Measurements from ENCODE around the gene DNAJC28.
"Not testable (repeated sequence)": the region's sequence is repeated elsewhere in the genome, so short reads cannot be mapped to it uniquely, and the experiment has no call there.

Gene DNAJC28

GRCh38 chr21:33491373-33492102 is at the start of gene DNAJC28:
Gene DNAJC28 (minus strand): TSS chr21:33491716. CDS start chr21:33489393, 2,323 bp downstream.
- in situ Hi-C loops (cut with MboI; ENCODE audit: low sequenced_read_pairs), result no loop called here

- in situ Hi-C loops (cut with MboI; ENCODE audit: low sequenced_read_pairs), result no loop called here
These were observed 49.7 kb upstream of the DNAJC28 start for GRCh38 chr21:33541105-33541711.

- in situ Hi-C loops (cut with MboI; ENCODE audit: low sequenced_read_pairs), result no loop called here
These were observed 49.2 kb upstream of the DNAJC28 start for GRCh38 chr21:33540711-33541104.

GRCh38 chr21:33539616-33540015 is 48.1 kb upstream of the DNAJC28 start:
- in situ Hi-C loops (cut with MboI; ENCODE audit: low sequenced_read_pairs), result no loop called here

- in situ Hi-C loops (cut with MboI; ENCODE audit: low sequenced_read_pairs), result no loop called here
These were observed 45.7 kb upstream of the DNAJC28 start for GRCh38 chr21:33537212-33537611.

- in situ Hi-C loops (cut with MboI; ENCODE audit: low sequenced_read_pairs), result no loop called here
These were observed 39.5 kb upstream of the DNAJC28 start for GRCh38 chr21:33531007-33531406.

- in situ Hi-C loops (cut with MboI; ENCODE audit: low sequenced_read_pairs), result no loop called here
These were observed 31.4 kb upstream of the DNAJC28 start for GRCh38 chr21:33522953-33523349.

- in situ Hi-C loops (cut with MboI; ENCODE audit: low sequenced_read_pairs), result no loop called here
These were observed 30.9 kb upstream of the DNAJC28 start for GRCh38 chr21:33522297-33522952.

GRCh38 chr21:33518899-33519298 is 27.4 kb upstream of the DNAJC28 start:
- in situ Hi-C loops (cut with MboI; ENCODE audit: low sequenced_read_pairs), result no loop called here

GRCh38 chr21:33514229-33514628 is 22.7 kb upstream of the DNAJC28 start:
- in situ Hi-C loops (cut with MboI; ENCODE audit: low sequenced_read_pairs), result no loop called here

GRCh38 chr21:33512481-33512880 is 21.0 kb upstream of the DNAJC28 start:
- in situ Hi-C loops (cut with MboI; ENCODE audit: low sequenced_read_pairs), result no loop called here

- in situ Hi-C loops (cut with MboI; ENCODE audit: low sequenced_read_pairs), result no loop called here
These were observed 20.1 kb upstream of the DNAJC28 start for GRCh38 chr21:33511639-33512038.

- in situ Hi-C loops (cut with MboI; ENCODE audit: low sequenced_read_pairs), result no loop called here
These were observed 19.3 kb upstream of the DNAJC28 start for GRCh38 chr21:33510826-33511225.

- in situ Hi-C loops (cut with MboI; ENCODE audit: low sequenced_read_pairs), result not testable (repeated sequence)
These were observed 15.5 kb upstream of the DNAJC28 start for GRCh38 chr21:33507003-33507402.

- in situ Hi-C loops (cut with MboI; ENCODE audit: low sequenced_read_pairs), result no loop called here
These were observed 14.3 kb upstream of the DNAJC28 start for GRCh38 chr21:33505833-33506232.

- in situ Hi-C loops (cut with MboI; ENCODE audit: low sequenced_read_pairs), result no loop called here
These were observed 4.8 kb upstream of the DNAJC28 start for GRCh38 chr21:33496345-33496744.

GRCh38 chr21:33495743-33496142 is 4.2 kb upstream of the DNAJC28 start:
- in situ Hi-C loops (cut with MboI; ENCODE audit: low sequenced_read_pairs), result no loop called here

- in situ Hi-C loops (cut with MboI; ENCODE audit: low sequenced_read_pairs), result no loop called here
These were observed 2.2 kb upstream of the DNAJC28 start for GRCh38 chr21:33493756-33494155.

GRCh38 chr21:33492571-33492970 is 1.1 kb upstream of the DNAJC28 start:
- in situ Hi-C loops (cut with MboI; ENCODE audit: low sequenced_read_pairs), result no loop called here

- in situ Hi-C loops (cut with MboI; ENCODE audit: low sequenced_read_pairs), result no loop called here
These were observed 534 bp downstream of the DNAJC28 start for GRCh38 chr21:33490991-33491372.

- in situ Hi-C loops (cut with MboI; ENCODE audit: low sequenced_read_pairs), result no loop called here
These were observed 2.6 kb downstream of the DNAJC28 start for GRCh38 chr21:33488936-33489335.

- in situ Hi-C loops (cut with MboI; ENCODE audit: low sequenced_read_pairs), result no loop called here
These were observed 3.5 kb downstream of the DNAJC28 start for GRCh38 chr21:33487996-33488395.

Measured in HL-60/S4 treated with retinoic acid at 250 ng/mL for 4 days and 3 days (cell line).